ENCODE measurements around the gene AHNAK.

AHNAK gene

DNA sequence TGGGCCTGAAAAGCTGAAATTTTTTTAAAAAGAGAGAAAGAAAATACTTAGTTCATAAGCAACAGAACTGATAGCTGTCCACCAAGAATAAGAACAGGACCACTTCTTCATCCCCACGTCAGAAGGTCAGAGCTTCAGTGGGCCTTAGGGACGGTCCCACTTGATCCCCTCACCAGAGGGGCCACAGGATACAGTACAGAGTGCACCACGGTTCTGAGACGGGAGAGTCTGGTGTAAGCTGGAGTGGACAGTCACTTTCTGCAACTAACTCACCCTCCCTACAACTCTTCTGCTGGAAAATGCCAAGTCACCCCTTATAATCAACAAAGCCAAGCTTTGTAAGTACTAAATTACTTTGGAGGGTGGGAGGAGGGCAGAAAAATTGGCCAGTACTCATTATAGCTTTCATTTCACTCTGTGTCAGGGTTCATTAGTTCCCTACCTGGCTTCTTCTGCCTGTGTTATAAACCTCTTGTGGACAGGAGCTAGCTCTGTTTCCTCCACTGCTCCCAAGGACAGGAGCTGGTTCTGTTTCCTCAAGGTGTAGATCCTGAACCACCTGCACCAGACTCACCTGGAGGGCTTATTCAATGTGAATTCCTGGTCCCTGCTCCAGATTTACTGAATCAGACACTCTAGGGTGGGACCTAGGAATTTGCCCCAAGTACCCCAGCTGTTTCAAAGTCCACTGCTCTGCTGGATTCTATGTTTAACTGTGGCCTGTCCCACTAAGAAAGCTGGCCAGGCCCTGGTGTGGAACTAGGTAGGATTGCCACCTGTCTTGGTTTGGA lies 88.2 kb downstream of the AHNAK start:
- no peak for TF ChIP-seq CTCF (IDR thresholded peaks at IDR 0.05; ENCODE audit: borderline replicate concordance, control extremely low read depth, extremely low read depth, insufficient read depth, missing control alignments)
- in situ Hi-C loops (cut with MboI; ENCODE audit: low sequenced_read_pairs, unreplicated experiment) = no loop called here
- DNase-seq (ENCODE audit: low spot score) = no peak

- TF ChIP-seq CTCF (IDR thresholded peaks at IDR 0.05; ENCODE audit: borderline replicate concordance, control extremely low read depth, extremely low read depth, insufficient read depth, missing control alignments) = no peak
- in situ Hi-C loops (cut with MboI; ENCODE audit: low sequenced_read_pairs, unreplicated experiment) = no loop called here
- no peak for DNase-seq (ENCODE audit: low spot score)
Observed at GRCh38 chr11:62457478-62457877, 89.1 kb downstream of the AHNAK start.

- no peak for DNase-seq (ENCODE audit: low spot score)
- in situ Hi-C loops (cut with MboI; ENCODE audit: low sequenced_read_pairs, unreplicated experiment) = no loop called here
Observed at GRCh38 chr11:62456630-62457029, 90.0 kb downstream of the AHNAK start.

GRCh38 chr11:62452839-62453468 lies 93.7 kb downstream of the AHNAK start:
- in situ Hi-C loops (cut with MboI; ENCODE audit: low sequenced_read_pairs, unreplicated experiment) = no loop called here
- no peak for TF ChIP-seq CTCF (IDR thresholded peaks at IDR 0.05; ENCODE audit: borderline replicate concordance, control extremely low read depth, extremely low read depth, insufficient read depth, missing control alignments)
- DNase-seq (ENCODE audit: low spot score) = no peak

More at GRCh38 chr11:62456630-62457029, 90.0 kb downstream of the AHNAK start:
- TF ChIP-seq CTCF (IDR thresholded peaks at IDR 0.05; ENCODE audit: borderline replicate concordance, control extremely low read depth, extremely low read depth, insufficient read depth, missing control alignments) = no peak

- no peak for TF ChIP-seq CTCF (IDR thresholded peaks at IDR 0.05; ENCODE audit: borderline replicate concordance, control extremely low read depth, extremely low read depth, insufficient read depth, missing control alignments)
- DNase-seq (ENCODE audit: low spot score) = no peak
- in situ Hi-C loops (cut with MboI; ENCODE audit: low sequenced_read_pairs, unreplicated experiment) = no loop called here
Observed at GRCh38 chr11:62452261-62452660, 94.3 kb downstream of the AHNAK start.

DNA sequence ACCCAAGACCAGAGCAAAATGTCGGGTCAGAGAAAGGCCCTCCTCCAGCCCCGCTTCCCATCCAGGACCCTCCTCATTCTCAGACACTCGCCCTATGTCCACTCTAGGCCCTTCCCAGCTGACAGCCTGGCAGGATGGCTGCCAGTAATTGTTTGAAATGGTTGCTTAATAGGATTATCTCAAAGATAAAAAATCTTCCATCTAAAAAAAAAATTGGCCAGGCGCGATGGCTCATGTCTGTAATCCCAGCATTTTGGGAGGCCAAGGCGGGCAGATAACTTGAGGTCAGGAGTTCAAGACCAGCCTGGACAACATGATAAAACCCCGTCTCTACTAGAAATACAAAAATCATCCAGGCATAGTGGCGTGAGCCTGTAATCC lies 95.4 kb downstream of the AHNAK start:
- no peak for TF ChIP-seq CTCF (IDR thresholded peaks at IDR 0.05; ENCODE audit: borderline replicate concordance, control extremely low read depth, extremely low read depth, insufficient read depth, missing control alignments)
- in situ Hi-C loops (cut with MboI; ENCODE audit: low sequenced_read_pairs, unreplicated experiment) = no loop called here
- DNase-seq (ENCODE audit: low spot score) = no peak
